Left lung (tissue), 10 donors: ENCODE measurements around the gene GRB10. TPM values are rescaled to one million over a fixed set of nuclear protein-coding genes. Genes with fewer than 3 reads are reported as not detected.

Source experiments
- ATAC-seq: fragments of 200-7000 bp; cut with Tn5 transposase; one replicate; pipeline ENCODE4 v1.9.1; 2020; ENCODE audit warnings: moderate library complexity
- DNase-seq, 4 donors: peaks; one replicate each; pipeline ENCODE4 v3.0.0-alpha.2; 2013 to 2020
- H3K27ac ChIP-seq, 2 donors: fragments of 200-600 bp; sonication (generic) in 1 of 2; one replicate each; pipeline versions ENCODE4 v1.5.0 to v1.8.0; 2020 to 2021
- H3K27me3 ChIP-seq, 2 donors: fragments of 200-600 bp; sonication (generic) in 1 of 2; one replicate each; pipeline versions ENCODE4 v1.5.0 to v1.8.0; 2020 to 2021
- H3K36me3 ChIP-seq, 2 donors: fragments of 200-600 bp; sonication (generic) in 1 of 2; one replicate each; pipeline versions ENCODE4 v1.5.0 to v1.8.0; 2020 to 2021
- H3K4me1 ChIP-seq, 2 donors: fragments of 200-600 bp; one replicate each; pipeline ENCODE4 v1.8.0; 2021
- H3K4me3 ChIP-seq, 2 donors: fragments of 200-600 bp; sonication (generic) in 1 of 2; one replicate each; pipeline versions ENCODE4 v1.5.0 to v1.8.0; 2020 to 2021; ENCODE audit warnings: mild to moderate bottlenecking in 1 of 2
- H3K9me3 ChIP-seq, 2 donors: fragments of 200-600 bp; sonication (generic) in 1 of 2; one replicate each; pipeline versions ENCODE4 v1.5.0 to v1.8.0; 2020 to 2021
- intact Hi-C, 2 donors: fragments of 100-400 bp; cut with DNase I; formaldehyde crosslinking; loops; one replicate each; pipeline versions ENCODE4 v1.11.2 to v1.14.2; 2022
- polyA plus RNA-seq, 6 donors: library from polyadenylated mRNA; unstranded; fragments of 120-200 nt; gene quantifications; one replicate each; pipeline ENCODE4 v1.2.1, GENCODE V29; 2013; ENCODE audit not compliant: insufficient read length in 6 of 6
- total RNA-seq, 2 donors: library from RNA; stranded (reverse); fragmentation: NEBNext Ultra II Directional; extraction: Animal tissue kit (Norgen Biotek cat#: 25700); gene quantifications; one replicate each; pipeline ENCODE4 v1.2.1, GENCODE V29; 2021
- TF ChIP-seq, protein P1 (sequence below), 2 donors: fragments of 200-600 bp; sonication (generic) in 1 of 2; IDR thresholded peaks; one replicate each; pipeline versions ENCODE4 v1.5.0 to v1.8.0; 2021; ENCODE audit warnings: antibody characterized with exemption in 2 of 2
- donor health status: DM: no; HTN: yes; CAD: no.
- donor health status: DM: no; HTN: no; CAD: no.

GRB10 gene
- total and polyA plus RNA-seq, 8 donors: 38.8 to 58.3 (median 45.0) TPM

- H3K9me3 ChIP-seq: no peaks in the 10 kb centered on the region
- DNase-seq (no peak), ATAC-seq (peak; percentile 44)
- H3K27ac ChIP-seq: no peak overlapping the region
- intact Hi-C loops: no loop called here
- TF ChIP-seq, protein P1, sequence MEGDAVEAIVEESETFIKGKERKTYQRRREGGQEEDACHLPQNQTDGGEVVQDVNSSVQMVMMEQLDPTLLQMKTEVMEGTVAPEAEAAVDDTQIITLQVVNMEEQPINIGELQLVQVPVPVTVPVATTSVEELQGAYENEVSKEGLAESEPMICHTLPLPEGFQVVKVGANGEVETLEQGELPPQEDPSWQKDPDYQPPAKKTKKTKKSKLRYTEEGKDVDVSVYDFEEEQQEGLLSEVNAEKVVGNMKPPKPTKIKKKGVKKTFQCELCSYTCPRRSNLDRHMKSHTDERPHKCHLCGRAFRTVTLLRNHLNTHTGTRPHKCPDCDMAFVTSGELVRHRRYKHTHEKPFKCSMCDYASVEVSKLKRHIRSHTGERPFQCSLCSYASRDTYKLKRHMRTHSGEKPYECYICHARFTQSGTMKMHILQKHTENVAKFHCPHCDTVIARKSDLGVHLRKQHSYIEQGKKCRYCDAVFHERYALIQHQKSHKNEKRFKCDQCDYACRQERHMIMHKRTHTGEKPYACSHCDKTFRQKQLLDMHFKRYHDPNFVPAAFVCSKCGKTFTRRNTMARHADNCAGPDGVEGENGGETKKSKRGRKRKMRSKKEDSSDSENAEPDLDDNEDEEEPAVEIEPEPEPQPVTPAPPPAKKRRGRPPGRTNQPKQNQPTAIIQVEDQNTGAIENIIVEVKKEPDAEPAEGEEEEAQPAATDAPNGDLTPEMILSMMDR (IDR thresholded peaks at IDR 0.05): no peak
- H3K4me1 ChIP-seq: peaks cover 6 to 28% of the 10 kb centered on the region in 2 donors
- peaks cover 0 to 13% of the 10 kb centered on the region in 2 donors for H3K27me3 ChIP-seq
- no peak overlapping the region for H3K4me3 ChIP-seq
- H3K36me3 ChIP-seq: no peaks in the 10 kb centered on the region
Measured at GRCh38 chr7:50780436-50780835, 2.3 kb downstream of the GRB10 start.

DNA sequence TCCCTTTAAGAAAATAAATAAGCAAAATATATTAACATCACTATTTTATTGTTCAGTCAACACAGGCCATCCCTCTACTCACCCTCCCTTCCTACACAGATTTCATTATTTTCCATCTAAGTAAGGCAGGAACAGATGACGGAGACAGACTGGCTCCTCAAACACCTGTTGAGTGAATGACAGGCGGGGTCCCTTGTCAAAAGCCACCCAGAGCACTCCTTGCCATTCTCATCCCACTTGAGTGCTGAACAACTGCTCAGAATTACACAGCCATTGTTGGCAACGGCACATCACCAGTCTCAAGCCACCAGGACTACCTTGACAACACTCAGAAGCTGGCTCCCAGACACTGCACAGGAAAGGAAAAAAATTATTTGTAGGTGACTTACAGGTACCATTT lies 3.3 kb downstream of the GRB10 start:
- Histone ChIP-seq H3K27ac (no peak overlapping the region), H3K4me1 (peaks cover 6 to 28% of the 10 kb centered on the region in 2 donors)
- intact Hi-C loops: no loop called here

GRCh38 chr7:50778189-50778588 lies 4.5 kb downstream of the GRB10 start:
- TF ChIP-seq, protein P1 (IDR thresholded peaks at IDR 0.05): no peak
- Histone ChIP-seq H3K9me3 (no peaks in the 10 kb centered on the region), H3K4me1 (peaks cover 6 to 28% of the 10 kb centered on the region in 2 donors), H3K27ac (no peak overlapping the region), H3K27me3 (peaks cover 0 to 13% of the 10 kb centered on the region in 2 donors), H3K36me3 (no peaks in the 10 kb centered on the region), H3K4me3 (no peak overlapping the region)
- no peak for ATAC-seq
- DNase-seq: no peak
- intact Hi-C loops: no loop called here

More for the DNA sequence above, 3.3 kb downstream of the GRB10 start:
- Histone ChIP-seq H3K27me3 (peaks cover 0 to 13% of the 10 kb centered on the region in 2 donors), H3K9me3 (no peaks in the 10 kb centered on the region), H3K4me3 (no peak overlapping the region), H3K36me3 (no peaks in the 10 kb centered on the region)
- ATAC-seq (no peak), DNase-seq (no peak)
- TF ChIP-seq, protein P1 (IDR thresholded peaks at IDR 0.05): no peak

DNA sequence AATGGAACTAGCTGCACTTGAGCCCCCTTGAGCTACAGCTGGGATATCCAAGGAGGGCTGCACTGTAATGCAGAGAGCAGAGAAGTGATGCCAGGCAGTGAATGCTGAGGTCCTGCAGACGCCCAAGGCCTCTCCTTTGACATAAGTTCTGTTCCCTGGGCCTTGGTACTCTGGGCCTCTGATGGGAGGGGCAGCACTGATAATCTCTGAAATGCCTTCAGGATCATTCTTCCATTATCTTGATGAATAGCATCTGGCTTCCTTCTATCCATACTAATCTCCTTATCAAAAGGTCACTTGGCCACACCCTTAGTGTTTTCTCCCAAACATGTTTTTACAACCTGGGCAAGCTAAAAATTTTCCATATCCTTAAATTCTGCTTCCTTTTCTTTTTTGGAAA lies 6.9 kb downstream of the GRB10 start:
- Histone ChIP-seq H3K4me1 (peaks cover 0 to 14% of the 10 kb centered on the region in 2 donors), H3K27me3 (no peaks in the 10 kb centered on the region), H3K36me3 (no peaks in the 10 kb centered on the region), H3K27ac (no peak overlapping the region), H3K9me3 (no peaks in the 10 kb centered on the region), H3K4me3 (no peak overlapping the region)
- DNase-seq (no peak), ATAC-seq (no peak)
- TF ChIP-seq, protein P1 (IDR thresholded peaks at IDR 0.05): no peak
- intact Hi-C loops: no loop called here

GRCh38 chr7:50775231-50775630 lies 7.5 kb downstream of the GRB10 start:
- H3K27me3 ChIP-seq: no peaks in the 10 kb centered on the region
- ATAC-seq (no peak), DNase-seq (no peak)
- H3K27ac ChIP-seq: no peak overlapping the region
- no peak overlapping the region for H3K4me3 ChIP-seq
- TF ChIP-seq, protein P1 (IDR thresholded peaks at IDR 0.05): no peak
- intact Hi-C loops: no loop called here
- H3K4me1 ChIP-seq: peaks cover 0 to 8% of the 10 kb centered on the region in 2 donors
- H3K9me3 ChIP-seq: no peaks in the 10 kb centered on the region
- no peaks in the 10 kb centered on the region for H3K36me3 ChIP-seq
